CD4-positive, alpha-beta T cell treated with Interleukin-1 beta for 1 hour (primary cell): ENCODE results near the gene SLU7.
"Not testable (repeated sequence)": the region's sequence is repeated elsewhere in the genome, so short reads cannot be mapped to it uniquely, and the experiment has no call there.

Experiments used
- DNase-seq, 2 donors: peaks; one replicate each; pipeline ENCODE4 v3.0.0-alpha.2; 2020 to 2022

SLU7 gene

DNA sequence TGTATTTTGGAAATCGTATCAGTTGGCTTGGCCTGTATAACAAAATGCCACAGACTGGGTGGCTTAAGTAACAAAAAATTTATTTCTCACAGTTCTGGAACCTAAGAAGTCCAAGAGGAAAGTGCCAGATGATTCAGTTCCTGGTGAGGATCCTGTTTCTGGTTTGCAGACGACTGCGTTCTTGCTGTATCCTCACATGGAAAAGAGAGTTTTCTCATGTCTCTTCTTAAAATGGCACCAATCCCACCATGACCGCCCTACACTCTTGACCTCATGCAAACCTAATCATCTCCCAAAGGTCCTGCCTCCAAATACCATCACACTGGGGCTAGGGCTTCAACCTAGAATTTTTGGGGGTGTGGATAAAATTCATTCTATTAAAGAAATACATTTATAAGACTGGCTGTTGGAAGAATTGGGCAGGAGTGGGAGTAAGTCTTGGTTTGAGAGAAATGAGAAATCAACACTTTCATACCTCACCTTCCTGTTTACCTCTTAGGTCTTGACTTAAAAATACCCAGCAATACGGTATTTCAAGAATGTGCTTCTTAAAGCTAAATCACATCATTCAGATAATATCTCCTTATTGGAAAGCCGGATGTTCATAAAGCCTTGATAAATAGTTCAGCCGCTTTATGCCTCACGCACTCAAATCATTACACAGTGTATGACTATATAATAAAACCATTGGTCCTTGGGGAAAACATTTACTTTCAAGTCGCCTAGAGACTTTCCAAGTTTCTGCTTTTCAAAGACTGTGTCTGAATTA lies 31.5 kb upstream of the SLU7 start:
- DNase-seq: no peak

DNA sequence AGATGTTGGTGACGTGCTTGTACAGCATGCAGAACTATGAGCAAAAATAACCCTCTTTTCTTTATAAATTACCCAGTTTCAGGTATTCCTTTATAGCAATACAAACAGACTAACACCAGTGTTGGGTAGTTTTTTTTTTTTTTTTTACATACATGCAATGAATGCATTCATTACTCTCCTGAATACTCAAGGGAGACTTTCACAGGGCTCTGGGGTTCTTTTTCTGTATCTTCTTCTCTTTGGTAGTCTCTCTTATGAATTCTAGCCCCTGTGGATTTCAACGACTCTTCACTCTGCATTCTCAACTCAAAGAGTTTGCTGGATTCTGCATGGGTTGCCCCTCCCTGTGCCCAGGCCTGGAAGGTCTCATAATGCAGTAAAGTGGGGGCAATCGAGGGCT lies 30.6 kb upstream of the SLU7 start:
- no peak for DNase-seq

DNA sequence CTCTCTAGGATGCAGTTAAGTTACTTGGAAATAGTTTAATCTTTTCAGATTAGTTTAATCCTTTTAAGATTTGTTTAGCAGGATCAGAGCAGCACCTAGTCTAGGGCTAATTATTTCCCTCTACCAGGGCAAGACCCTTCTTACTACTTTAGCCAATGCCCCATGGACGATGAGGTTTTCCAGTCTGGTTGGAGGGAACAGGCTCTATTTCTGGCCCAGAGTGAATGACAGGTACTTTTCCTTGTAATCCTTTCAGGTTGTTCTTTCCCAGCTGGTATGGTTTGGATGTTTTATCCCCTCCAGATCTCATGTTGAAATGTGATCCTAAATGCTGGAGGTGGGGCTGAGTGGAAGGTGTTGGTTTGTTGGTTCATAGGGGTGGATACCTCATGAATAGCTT lies 30.0 kb upstream of the SLU7 start:
- no peak for DNase-seq

DNA sequence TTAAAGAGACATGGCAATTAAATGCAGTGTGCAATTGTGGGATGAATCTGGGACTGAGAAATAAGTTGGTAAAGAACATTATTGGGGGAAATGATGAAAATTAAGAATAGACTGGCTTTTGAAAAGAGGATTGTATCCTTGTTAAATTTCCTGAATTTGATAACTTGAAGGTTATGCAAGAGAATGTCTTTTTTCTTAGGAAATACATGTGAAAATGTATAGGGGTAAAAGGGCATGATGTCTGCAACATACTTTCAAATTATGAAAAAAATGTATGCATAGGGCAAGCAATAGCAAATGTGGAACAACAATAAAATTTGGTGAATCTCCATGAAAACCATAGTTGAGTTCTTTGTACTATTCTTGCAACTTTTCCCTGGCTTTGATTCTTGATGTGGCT lies 26.9 kb upstream of the SLU7 start:
- DNase-seq: no peak

DNA sequence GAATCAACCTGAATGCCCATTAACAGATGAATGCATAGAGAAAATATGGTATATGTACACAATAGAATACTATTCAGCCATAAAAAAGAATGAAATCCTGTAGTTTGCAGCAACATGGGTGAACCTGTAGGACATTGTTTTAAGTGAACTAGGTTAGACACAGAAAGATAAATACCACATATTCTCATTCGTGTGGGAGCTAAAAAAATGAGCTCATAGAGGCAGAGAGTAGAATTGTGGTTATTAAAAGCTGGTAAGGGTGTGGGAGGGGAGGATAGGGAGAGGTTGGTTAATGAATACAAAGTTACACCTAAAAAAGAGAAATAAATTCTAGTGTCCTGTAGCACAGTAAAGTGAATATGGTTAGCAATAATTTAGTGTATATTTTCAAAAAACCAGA lies 26.3 kb upstream of the SLU7 start:
- no peak for DNase-seq

DNA sequence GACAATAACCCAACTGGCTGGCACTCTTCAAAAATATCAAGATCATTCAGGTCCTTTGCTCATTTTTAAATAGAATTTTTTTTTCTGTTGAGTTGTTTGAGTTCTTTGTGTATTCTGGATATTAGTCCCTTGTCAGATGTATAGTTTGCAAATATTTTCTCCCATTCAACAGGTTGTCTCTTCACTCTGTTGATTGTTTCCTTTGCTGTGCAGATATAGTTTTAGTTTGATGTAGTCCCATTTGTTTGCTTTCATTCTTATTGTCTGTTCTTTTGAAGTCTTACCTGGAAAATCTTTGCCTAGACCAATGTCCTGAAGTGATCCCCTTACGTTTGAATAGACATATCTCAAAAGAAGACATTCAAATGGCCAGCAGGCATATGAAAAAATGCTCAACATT lies 25.5 kb upstream of the SLU7 start:
- no peak for DNase-seq

DNA sequence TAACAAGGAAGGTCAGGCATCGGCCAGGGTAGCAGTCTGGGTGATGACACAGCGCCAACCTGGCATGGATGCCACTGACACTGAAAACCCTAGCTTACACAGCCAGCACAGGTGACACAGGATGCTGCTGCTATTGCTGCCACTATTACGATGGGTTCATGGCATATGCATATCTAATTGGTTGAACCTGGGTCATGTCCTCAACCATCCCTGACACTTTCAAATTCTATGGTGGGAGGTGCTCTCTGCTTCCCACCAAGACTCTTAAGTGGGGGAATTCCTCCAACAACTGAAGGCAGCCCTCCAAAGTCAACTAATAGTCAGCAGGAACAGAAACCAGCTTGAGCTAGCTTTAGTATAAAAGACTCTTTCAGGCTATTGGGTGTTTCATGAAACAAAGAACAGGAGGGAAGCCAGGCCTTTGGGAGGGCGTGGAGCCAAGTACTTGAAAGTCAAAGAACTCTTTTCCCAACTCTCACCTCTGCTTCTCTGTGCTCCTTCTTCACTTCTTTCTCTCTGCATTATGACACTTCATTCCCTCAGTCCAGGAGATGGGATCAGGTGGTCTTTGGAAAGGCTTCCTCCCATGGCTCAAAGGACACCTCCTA lies 24.0 kb upstream of the SLU7 start:
- DNase-seq: no peak

DNA sequence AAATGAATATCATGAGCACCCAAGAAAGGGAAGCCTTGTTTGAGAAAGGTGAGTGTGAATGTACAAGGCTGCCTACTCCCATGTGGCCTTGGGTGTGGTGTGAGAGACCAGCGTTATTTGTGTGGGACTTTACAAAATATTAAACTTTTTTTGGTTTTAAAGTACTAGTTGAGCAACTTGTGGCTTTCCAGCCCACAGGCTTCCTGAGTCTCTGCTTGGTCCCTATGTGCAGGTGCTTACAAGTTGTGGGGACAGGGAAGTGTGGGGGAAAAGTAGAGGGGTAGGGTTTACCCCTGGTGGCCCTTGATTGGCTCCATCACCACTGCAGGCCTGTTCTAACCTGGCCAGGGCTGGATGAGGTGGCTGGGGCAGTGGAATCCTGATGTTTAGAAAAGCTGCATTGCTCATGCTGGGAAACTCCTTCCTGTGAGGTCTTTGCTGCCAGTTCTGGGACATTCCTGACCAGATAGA lies 22.5 kb upstream of the SLU7 start:
- DNase-seq: no peak

DNA sequence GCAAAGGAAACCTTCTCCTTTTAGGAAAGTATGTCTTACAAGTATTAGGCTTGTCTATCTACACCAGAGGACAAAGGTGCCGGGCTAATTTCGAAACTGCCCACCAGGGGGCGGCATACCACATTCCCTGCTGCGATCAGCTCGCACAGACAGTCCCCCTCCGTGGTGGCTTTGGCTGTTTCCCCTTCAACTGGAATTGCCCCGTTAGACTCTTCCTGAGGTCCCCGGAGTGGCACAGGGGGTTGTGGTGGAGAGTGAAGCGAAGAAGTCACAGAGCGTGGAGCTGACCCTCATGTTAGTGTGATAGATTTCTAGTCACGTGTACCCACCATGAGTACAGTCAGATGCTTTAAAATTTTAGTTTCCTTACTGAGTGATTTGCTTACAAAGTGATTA lies 20.3 kb upstream of the SLU7 start:
- peak; percentile 82 to 88 for DNase-seq

DNA sequence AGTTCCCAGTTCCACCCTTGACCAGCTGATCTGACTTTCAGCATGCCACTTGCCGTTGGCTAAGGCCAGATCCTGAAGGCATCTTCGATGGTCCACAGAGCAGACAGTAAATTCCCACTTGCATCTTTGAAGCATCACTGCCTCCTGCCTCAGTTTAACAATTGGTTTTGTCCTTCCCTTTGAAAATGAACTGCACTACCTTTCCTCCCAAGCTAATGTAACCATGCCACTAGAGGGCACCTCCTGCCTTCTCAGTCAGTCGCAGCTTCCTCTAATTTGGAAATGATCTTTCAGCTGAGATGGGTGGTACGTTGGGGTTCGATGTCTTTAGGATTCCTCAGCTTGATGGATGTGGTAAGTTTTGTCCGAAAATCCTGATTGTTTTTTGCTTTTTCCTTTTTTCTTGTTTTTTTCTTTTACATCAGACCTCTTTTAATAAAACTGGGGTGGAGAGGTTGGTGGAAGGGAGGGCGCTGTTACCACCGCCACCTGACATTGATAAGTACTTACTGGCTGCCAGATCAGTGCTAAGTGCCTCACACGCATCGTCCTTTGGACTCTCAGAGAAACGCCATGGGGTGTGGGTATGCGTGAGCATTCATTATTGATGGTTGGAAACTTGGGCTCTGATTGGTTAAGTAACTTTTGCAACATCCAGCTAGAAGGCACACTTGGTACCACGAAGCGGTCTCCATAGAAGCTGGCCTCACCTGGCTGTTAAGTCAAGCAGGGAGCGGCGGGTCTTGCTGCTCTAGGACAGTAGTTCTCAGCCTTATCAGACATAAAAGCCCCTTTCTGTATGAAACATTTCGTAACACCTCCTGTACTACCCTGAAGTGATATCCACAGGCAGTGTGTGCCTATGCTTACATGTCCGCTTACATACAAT lies 19.7 kb upstream of the SLU7 start:
- peak; percentile 64 to 72 for DNase-seq

DNA sequence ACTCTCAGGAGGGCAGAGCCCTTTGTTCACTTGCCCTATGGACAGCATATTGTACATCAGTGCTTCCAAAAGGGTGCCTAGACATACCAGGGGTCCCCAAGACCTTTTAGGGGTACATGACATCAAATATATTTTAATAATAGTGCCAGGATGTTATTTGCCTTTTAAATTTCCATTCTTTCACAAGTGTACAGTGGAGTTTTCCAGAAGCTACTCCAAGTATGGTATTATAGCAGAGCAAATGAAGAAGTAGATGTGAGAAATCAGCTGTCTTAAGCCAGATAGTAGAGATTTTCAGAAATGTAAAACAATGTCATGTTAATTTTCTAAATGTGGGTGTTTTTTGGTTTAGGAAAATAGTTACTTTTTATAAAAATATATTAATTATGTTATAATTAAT lies 18.4 kb upstream of the SLU7 start:
- DNase-seq: no peak

DNA sequence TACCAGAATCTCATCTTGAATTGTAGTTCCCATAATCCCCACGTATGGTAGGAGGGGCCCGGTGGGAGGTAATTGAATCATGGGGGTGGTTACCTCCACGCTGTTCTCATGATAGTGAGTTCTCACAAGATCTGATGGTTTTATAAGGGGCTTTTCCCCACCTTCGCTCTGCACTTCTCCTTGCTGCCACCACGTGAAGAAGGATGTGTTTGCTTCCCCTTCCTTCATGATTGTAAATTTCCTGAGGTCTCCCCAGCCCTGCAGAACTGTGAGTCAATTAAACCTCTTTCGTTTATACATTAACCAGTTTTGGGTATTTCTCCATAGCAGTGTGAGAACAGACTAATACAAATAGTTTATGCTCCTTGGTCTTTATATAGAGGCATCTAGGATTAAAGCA lies 17.8 kb upstream of the SLU7 start:
- DNase-seq: not testable (repeated sequence)

DNA sequence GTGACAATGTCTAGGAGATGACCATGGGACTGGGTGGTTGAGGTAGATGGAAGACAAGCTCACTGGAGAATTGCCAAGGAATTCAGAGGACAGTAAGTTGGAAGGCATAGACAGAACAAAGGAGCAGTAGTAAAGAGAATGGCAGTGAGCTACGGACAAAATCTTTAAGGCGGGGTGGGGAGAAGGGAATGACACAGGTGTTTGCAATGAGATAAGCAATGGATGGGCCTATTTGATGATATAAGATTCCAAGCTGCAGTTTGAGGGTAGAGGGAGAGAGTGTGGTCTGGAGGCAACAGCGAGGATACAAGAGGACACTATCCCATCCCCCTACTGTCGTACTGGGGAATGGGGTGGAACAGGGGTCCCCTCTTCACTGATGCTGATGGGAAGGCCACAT lies 17.1 kb upstream of the SLU7 start:
- DNase-seq: no peak

DNA sequence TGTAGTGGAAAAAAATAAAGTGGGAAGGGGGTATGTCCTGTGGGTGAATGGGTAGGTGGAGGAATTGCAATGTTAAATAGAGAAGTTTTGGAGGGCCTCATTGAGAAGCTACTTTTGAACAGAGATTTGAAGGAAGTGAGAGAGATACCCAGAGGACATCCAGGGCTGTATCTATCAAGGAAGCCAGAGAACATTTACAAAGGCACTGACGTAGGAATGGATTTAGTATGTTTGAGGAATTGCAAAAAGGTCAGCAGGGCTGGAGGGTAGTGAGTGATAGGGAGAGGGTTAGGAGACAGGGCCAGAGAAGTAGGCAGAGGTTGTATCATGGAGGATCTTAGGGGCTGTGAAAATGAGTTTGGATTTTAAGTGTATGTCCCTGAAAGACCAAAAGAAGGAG lies 16.7 kb upstream of the SLU7 start:
- DNase-seq: no peak

DNA sequence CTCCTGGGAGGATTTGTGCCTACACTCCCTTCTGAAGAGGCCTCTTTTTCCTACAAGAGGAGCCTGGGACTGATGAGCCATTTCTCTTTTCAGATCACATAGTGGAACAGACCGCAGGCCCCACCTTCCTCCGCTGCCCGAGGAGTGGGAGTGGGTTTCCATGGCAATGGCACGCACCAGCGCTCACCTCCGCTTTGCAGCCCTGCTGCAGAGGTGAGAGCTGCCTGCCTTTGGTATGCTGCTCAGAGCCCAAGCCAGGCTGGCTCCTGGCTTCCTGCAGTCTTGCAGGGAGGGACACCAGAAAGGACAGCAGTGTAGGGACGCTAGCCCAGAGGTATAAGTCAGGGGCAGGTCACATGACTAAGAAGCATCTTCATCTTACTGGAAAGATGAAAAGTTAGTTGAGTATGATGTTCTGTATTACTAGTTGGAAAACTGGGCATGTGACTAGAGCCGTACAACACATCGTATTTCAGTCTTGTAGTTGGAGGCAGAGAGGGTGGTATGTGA lies 15.2 kb upstream of the SLU7 start:
- DNase-seq: peak in 1 of 2 donors; percentile 58

DNA sequence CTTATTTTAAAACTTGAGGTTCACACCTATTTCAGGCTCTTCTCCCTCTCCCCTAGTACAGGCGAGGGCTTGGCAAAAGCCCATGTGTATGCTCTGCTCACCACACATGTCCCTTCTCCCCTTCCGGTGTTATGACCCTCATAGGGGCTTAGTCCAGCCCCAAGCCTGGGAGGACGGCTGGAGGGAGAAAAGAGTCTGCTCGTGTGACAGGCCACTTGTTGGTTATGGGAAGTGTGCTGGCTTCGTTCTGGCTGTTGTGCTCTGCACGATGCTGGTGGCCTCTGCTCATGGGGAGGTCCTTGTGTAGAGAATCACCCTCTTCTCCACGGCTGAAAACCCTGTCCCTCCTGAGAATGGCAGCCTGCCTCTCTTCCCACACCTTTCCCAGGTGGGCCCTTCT lies 13.9 kb upstream of the SLU7 start:
- no peak for DNase-seq

DNA sequence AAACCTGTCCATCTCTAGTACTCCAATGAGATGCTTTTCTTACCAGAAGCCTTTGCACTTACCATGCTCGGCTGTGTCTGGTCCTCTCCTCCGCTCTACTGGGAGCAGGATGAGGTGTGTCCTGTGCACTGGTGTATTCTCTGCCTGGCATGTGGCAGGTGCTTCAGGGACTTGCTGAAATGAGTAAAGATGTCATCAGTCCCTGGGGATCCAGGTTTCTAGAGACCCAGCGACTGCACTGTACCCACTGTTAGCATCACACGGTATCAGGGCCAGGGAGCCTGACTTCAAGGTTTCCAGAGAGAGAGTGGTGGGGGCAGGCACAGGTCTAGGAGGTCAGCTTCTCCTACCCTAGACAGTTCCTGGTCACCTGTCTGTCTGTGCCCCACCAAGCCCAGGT lies 13.3 kb upstream of the SLU7 start:
- DNase-seq: no peak

DNA sequence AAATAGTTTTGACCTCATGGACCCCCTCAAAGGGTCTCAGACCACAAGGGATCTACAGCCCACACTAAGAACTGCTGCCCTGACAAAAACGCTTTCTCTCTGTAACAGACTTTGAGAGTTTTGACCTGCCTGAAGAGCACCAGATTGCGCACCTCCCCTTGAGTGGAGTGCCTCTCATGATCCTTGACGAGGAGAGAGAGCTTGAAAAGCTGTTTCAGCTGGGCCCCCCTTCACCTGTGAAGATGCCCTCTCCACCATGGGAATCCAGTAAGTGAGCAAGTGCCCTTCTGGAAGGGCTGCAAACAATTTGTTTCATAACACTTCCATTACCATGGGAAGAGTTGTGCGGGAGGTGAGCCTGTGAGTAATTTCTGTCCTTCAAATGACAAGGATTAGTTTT lies 8.7 kb upstream of the SLU7 start:
- DNase-seq: no peak

DNA sequence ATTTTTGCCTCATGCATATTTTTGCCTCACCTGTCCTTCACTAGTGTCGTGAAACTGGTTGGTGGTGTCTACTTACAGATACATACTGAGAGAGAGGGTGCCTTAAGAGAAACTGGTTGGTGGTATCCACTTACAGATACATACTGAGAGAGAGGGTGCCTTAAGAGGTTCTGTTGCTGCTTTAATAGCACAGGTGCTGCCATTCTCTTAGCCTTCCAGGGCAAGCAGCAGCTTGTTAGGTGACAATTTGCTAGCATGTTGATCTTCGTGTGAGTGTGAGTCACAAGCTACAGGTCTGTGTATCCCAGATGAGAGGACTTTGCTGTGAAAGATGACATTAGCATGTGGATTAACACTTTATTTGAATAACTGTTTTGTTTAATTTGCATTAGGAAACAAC lies 4.2 kb upstream of the SLU7 start:
- DNase-seq: no peak

DNA sequence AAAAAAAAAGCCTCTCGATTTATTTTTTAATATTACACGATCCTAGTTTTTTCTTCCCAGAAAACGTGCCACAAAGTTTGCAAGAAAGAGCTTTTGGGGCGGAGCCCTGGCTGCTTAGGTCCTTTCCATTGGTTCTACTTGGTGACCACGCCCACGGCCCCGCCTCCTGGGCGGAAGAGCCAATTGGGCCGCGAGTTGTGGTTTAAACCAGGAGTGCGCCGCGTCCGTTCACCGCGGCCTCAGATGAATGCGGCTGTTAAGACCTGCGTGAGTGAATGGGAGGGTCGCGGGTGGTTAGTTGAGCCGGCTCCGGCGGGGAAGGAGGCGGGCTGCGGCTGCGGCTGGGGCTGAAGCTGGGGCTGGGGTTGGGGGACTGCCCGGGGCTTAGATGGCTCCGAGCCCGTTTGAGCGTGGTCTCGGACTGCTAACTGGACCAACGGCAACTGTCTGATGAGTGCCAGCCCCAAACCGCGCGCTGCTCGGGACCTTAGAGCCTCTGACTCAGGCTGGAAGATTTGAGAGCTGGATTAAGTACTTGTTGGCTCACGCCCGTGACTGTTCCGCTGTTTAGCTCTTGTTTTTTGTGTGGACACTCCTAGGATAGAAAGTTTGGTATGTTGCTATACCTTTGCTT lies 2.9 kb upstream of the SLU7 start, which contains the start of gene PTTG1:
Gene PTTG1, plus strand, starts transcription at position 231 of the 634 bp plus-strand sequence. CDS start 458 bp downstream, outside the sequence.
- DNase-seq: peak; percentile 92 to 93

DNA sequence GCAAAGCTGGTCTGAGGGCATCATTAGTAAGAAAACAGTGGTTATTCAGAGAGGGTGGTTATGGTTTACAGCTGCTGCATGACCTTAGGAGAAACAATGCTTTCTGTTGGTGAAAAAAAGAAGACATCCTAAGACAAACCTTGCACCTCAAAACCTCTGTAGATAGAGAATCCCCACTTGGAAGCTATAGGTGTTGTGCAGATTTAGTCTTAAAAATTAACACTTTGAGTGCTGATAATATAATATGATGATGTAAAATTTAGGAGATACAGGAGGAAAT lies 1.4 kb upstream of the SLU7 start:
- DNase-seq: no peak

DNA sequence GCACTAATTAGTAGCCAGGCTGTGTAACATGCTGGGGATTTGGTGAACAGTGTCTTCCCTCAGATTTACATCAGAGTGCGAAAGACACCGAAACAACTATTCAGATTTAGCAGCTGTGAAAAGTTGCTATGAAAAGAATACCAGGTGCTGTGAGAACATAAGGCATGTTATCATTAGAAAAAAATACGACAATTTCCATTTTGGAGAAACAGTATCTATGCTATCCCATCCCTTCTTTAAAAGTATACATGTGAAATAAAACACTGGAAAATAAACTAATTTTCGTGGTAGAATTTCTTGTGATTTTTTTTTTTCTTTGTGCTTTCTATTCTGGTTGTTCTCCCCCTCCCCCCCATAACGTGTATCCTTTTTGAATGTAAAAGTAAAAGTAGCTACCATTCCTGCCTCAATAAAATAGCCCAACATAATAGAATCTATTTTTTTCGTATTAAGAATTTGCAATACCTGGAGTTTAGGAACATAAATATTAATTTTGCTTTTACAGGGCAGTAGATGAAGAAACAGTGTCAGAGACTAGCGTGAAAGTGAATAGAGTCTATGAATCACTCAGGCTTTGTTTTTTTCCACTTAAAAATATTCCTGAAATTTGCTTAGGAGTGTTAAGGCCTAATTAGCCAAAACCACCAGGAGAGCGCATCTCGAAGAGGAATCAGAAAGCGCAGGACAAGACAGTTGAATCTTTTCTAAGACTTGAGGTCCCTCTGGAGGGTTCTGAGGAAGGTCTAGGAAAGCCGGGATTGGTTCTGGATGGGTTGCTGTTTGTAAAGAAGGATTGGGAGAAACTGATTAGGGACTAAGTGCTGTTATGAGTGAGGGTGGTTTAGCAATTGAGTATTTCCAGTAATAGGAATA lies 813 bp upstream of the SLU7 start:
- no peak for DNase-seq
